Choroid plexus epithelial cell (primary cell): ENCODE data around the gene SLC4A5.
A peak's percentile ranks its signal among the peaks of the same experiment; 100 is the strongest.

ENCODE experiments used
- DNase-seq: peaks from one replicate; pipeline ENCODE4 v3.0.0-alpha.2; 2010; ENCODE audit warnings: low read depth
- H3K4me3 ChIP-seq: 2 replicates; pipeline ENCODE4 v1.5.1; 2011; ENCODE audit warnings: low read depth, mild to moderate bottlenecking, control low read depth, low read length, moderate library complexity
- TF ChIP-seq, protein P1 (sequence below): conservative IDR thresholded peaks from 2 replicates; pipeline ENCODE4 v1.5.1; 2011; ENCODE audit warnings: low read depth, mild to moderate bottlenecking, control low read depth, inconsistent platforms, low read length, moderate library complexity

The SLC4A5 gene

GRCh38 chr2:74198461-74199274, 144.5 kb downstream of the SLC4A5 start, which contains the start of gene MTHFD2:
Gene MTHFD2 (plus strand): TSS chr2:74198615. CDS start chr2:74198642, 27 bp downstream.
- TF ChIP-seq, protein P1, sequence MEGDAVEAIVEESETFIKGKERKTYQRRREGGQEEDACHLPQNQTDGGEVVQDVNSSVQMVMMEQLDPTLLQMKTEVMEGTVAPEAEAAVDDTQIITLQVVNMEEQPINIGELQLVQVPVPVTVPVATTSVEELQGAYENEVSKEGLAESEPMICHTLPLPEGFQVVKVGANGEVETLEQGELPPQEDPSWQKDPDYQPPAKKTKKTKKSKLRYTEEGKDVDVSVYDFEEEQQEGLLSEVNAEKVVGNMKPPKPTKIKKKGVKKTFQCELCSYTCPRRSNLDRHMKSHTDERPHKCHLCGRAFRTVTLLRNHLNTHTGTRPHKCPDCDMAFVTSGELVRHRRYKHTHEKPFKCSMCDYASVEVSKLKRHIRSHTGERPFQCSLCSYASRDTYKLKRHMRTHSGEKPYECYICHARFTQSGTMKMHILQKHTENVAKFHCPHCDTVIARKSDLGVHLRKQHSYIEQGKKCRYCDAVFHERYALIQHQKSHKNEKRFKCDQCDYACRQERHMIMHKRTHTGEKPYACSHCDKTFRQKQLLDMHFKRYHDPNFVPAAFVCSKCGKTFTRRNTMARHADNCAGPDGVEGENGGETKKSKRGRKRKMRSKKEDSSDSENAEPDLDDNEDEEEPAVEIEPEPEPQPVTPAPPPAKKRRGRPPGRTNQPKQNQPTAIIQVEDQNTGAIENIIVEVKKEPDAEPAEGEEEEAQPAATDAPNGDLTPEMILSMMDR: peak; percentile 80
- peak; percentile 99 for DNase-seq
- H3K4me3 ChIP-seq: peak within 1 kb of the TSS; percentile 97

- no peak for DNase-seq
- peak overlapping the region; percentile 45 for H3K4me3 ChIP-seq
- TF ChIP-seq, protein P1: no peak
Measured at GRCh38 chr2:74198023-74198460, 145.2 kb downstream of the SLC4A5 start.

DNA sequence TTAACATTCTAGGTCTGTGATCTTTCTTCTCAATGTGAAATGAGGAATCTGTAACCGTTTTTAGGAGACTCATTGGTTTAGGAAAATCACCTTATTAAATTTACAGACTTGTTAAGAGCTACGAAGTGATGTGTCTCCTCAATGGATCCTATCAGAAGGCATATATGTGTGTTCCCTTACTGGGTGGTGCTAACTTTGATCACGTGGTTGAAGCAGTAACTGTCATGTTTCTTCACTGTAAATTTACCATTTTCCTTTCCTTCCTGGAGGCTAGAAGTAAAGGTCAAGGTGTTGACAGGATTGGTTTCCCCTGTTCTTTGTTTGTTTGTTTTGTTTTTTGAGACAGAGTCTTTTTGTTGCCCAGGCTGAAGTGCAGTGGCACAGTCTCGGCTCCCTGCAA, 146.2 kb downstream of the SLC4A5 start:
- TF ChIP-seq, protein P1: no peak
- no peak overlapping the region for H3K4me3 ChIP-seq
- no peak for DNase-seq

GRCh38 chr2:74194799-74195198, 148.4 kb downstream of the SLC4A5 start:
- DNase-seq: no peak
- TF ChIP-seq, protein P1: no peak
- no peak overlapping the region for H3K4me3 ChIP-seq

- H3K4me3 ChIP-seq: no peak overlapping the region
- no peak for DNase-seq
- TF ChIP-seq, protein P1: no peak
Measured at GRCh38 chr2:74191596-74192380, 151.4 kb downstream of the SLC4A5 start.

DNA sequence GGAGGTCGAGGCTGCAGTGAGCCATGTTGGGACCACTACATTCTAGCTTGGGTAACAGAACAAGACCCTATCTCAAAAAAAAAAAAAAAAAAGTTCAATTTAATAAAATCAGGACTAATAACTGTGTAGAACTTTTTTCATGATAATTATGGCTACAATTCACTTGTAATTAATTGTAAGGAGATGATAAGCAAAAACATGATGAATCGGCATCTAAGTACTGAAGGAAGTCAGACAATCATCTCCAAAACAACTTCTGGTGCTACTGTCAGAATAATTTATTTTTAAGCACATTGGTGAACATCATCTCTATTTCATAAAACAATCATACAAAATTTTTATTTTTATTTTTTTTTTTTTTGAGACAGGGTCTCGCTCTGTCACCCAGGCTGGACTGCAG, 154.5 kb downstream of the SLC4A5 start:
- no peak overlapping the region for H3K4me3 ChIP-seq
- TF ChIP-seq, protein P1: no peak
- no peak for DNase-seq
